Activated naive CD8-positive, alpha-beta T cell (primary cell): ENCODE data around the gene CLEC16A.

Source experiments
- H3K27ac Mint-ChIP-seq: one replicate; pipeline ENCODE4 v1.8.0; 2021; ENCODE audit warnings: mixed read lengths
- H3K27me3 Mint-ChIP-seq: one replicate; pipeline ENCODE4 v1.8.0; 2021; ENCODE audit warnings: mixed read lengths
- H3K36me3 Mint-ChIP-seq: one replicate; pipeline ENCODE4 v1.8.0; 2021; ENCODE audit warnings: mixed read lengths
- H3K4me1 Mint-ChIP-seq: one replicate; pipeline ENCODE4 v1.8.0; 2021; ENCODE audit warnings: low read depth, mixed read lengths
- H3K4me3 Mint-ChIP-seq: one replicate; pipeline ENCODE4 v1.8.0; 2021; ENCODE audit warnings: mild to moderate bottlenecking, mixed read lengths
- H3K9me3 Mint-ChIP-seq: one replicate; pipeline ENCODE4 v1.8.0; 2021; ENCODE audit warnings: low read depth, mixed read lengths

CLEC16A gene

DNA sequence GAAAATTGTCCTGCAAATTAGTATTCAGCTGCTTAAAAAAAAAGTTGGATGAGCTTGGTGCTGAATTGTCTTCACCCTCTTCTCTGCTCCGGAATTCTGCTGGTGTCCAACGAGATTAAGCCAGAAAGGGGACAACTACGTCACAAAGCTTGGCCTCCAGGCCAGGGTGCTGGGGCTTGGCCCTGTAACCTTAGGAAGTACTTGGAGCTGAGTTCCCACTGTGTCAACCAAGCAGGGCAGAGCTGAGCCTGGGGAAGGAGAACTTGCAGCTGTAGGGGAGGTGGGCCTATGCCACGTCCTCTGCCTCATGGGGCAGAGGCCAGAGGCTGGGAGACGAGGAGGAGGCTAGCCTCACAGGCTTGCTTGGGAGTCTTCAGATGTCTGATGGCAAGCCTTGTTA is 71.2 kb downstream of the CLEC16A start:
- peaks cover 15% of the 10 kb centered on the region for H3K4me1 Mint-ChIP-seq
- H3K27ac Mint-ChIP-seq: no peak overlapping the region
- H3K36me3 Mint-ChIP-seq: peaks cover 25% of the 10 kb centered on the region

GRCh38 chr16:11016524-11016988 is 72.2 kb downstream of the CLEC16A start:
- Mint-ChIP-seq H3K27me3 (no peaks in the 10 kb centered on the region), H3K4me1 (peaks cover 15% of the 10 kb centered on the region), H3K4me3 (no peak overlapping the region), H3K27ac (no peak overlapping the region), H3K36me3 (peaks cover 23% of the 10 kb centered on the region), H3K9me3 (no peaks in the 10 kb centered on the region)

More for the DNA sequence above, 71.2 kb downstream of the CLEC16A start:
- Mint-ChIP-seq H3K9me3 (no peaks in the 10 kb centered on the region), H3K4me3 (no peak overlapping the region), H3K27me3 (no peaks in the 10 kb centered on the region)

DNA sequence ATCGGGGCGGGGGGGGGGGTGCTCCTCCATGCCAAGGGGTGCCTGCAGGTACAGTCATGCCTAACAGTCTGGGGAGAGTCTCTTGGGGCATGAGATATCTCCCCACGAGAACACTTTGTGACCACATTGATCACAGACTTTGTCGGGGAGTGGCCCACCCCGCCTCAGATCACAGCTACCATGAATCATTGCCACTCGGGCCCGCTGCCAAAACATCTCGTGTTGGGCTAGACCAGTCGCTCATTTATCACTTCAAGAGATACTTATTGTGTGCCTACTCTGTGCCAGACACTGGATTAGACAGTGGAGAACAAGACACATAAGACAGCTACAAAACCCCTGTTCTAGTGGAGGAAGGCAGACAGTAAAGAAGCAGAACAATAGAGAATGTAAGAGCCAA is 72.6 kb downstream of the CLEC16A start:
- Mint-ChIP-seq H3K27ac (peak overlapping the region; percentile 54), H3K36me3 (peaks cover 24% of the 10 kb centered on the region)

GRCh38 chr16:11017499-11017898 is 73.1 kb downstream of the CLEC16A start:
- peaks cover 24% of the 10 kb centered on the region for H3K36me3 Mint-ChIP-seq
- H3K4me3 Mint-ChIP-seq: no peak overlapping the region
- peak overlapping the region; percentile 54 for H3K27ac Mint-ChIP-seq
- no peaks in the 10 kb centered on the region for H3K27me3 Mint-ChIP-seq
- no peaks in the 10 kb centered on the region for H3K9me3 Mint-ChIP-seq
- peaks cover 15% of the 10 kb centered on the region for H3K4me1 Mint-ChIP-seq

More for the DNA sequence above, 72.6 kb downstream of the CLEC16A start:
- H3K4me3 Mint-ChIP-seq: no peak overlapping the region
- H3K9me3 Mint-ChIP-seq: no peaks in the 10 kb centered on the region
- H3K4me1 Mint-ChIP-seq: peaks cover 15% of the 10 kb centered on the region
- H3K27me3 Mint-ChIP-seq: no peaks in the 10 kb centered on the region

DNA sequence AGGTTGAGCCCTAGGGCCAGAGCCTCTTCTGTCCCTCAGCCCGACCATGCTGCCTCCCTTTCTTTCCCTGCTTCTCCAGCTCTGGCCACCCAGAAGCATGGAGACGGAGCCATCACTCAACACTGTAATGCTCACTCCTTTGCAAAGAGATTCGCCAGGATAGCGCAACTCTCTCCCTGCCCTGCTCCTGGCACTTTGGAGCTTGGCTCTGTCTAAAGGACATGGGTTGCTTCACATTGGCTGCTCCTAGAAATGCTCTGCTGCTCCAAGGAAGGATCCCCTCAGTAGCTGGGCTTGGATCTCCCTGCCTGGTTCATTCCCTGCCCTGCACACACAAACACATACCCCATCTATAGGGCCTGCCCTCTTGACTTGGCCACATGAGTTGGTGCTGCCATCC is 76.0 kb downstream of the CLEC16A start:
- Mint-ChIP-seq H3K27me3 (no peaks in the 10 kb centered on the region), H3K4me3 (no peak overlapping the region), H3K4me1 (peaks cover 13% of the 10 kb centered on the region), H3K36me3 (peaks cover 37% of the 10 kb centered on the region), H3K27ac (no peak overlapping the region), H3K9me3 (no peaks in the 10 kb centered on the region)

GRCh38 chr16:11020792-11021551 is 76.6 kb downstream of the CLEC16A start:
- H3K4me3 Mint-ChIP-seq: no peak overlapping the region
- no peak overlapping the region for H3K27ac Mint-ChIP-seq
- H3K27me3 Mint-ChIP-seq: no peaks in the 10 kb centered on the region
- H3K4me1 Mint-ChIP-seq: peaks cover 13% of the 10 kb centered on the region
- H3K36me3 Mint-ChIP-seq: peaks cover 42% of the 10 kb centered on the region
- peaks cover 3% of the 10 kb centered on the region for H3K9me3 Mint-ChIP-seq

DNA sequence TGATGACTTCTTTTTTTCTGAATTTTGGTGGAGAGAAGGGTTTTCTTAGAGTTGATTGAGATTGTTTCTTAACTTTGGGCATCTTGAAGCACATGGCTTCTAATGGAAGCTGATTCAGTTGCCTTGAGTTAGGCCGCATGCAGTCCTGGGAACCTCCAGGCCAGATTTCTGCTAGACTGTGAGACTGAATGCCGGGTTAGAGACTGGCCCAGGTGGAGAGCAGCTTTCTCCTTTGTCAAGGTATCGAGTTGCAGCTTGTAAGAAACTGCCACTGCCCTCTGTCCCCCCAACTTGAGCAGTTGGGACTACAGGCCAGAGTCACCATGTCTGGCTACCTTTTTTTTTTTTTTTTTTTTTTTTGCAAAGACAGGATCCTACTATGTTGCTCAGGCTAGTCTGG is 77.6 kb downstream of the CLEC16A start:
- Mint-ChIP-seq H3K36me3 (peaks cover 50% of the 10 kb centered on the region), H3K4me1 (peaks cover 7% of the 10 kb centered on the region), H3K9me3 (peaks cover 5% of the 10 kb centered on the region), H3K27me3 (no peaks in the 10 kb centered on the region), H3K4me3 (no peak overlapping the region), H3K27ac (peak overlapping the region; percentile 58)

GRCh38 chr16:11023262-11024039 is 79.1 kb downstream of the CLEC16A start:
- Mint-ChIP-seq H3K27ac (no peak overlapping the region), H3K27me3 (no peaks in the 10 kb centered on the region), H3K36me3 (peaks cover 59% of the 10 kb centered on the region), H3K4me3 (no peak overlapping the region), H3K4me1 (no peaks in the 10 kb centered on the region), H3K9me3 (peaks cover 5% of the 10 kb centered on the region)

DNA sequence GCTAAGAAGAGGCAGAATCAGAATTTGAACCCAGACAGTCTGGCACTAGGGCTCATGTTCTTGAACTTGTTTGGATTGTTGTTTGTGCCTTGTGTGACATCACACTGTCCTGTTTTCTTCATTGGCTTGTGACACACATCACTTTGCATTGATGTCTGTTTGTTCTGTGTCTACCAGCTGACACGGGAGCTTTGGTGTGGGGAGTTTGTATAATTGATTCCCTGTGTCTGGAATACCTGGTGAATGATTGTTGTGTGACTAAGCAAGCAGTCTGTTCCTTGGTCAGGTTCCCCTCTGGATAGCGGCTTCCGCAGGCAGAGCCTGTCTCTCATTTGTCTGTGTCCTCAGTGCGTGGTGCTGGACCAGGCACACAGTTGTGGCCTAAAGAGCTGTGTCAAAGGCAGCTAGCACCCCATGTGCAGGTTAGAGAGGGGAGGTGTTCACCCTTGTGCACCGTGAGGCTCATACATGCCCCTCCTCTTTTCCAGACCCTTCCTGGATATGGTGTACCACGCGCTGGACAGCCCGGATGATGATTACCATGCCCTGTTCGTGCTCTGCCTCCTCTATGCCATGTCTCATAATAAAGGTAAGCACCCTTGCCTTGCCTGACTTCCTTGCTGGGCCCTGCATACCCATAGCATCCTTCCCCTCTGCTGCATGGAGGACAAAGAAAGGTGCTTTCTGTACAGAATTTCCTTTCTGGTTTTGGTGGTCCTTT is 80.1 kb downstream of the CLEC16A start:
- Mint-ChIP-seq H3K27ac (no peak overlapping the region), H3K4me3 (no peak overlapping the region), H3K9me3 (peaks cover 5% of the 10 kb centered on the region)

GRCh38 chr16:11025120-11025531 is 80.8 kb downstream of the CLEC16A start:
- Mint-ChIP-seq H3K4me3 (no peak overlapping the region), H3K27ac (no peak overlapping the region)

More for the DNA sequence above, 80.1 kb downstream of the CLEC16A start:
- Mint-ChIP-seq H3K4me1 (no peaks in the 10 kb centered on the region), H3K27me3 (no peaks in the 10 kb centered on the region), H3K36me3 (peaks cover 68% of the 10 kb centered on the region)

DNA sequence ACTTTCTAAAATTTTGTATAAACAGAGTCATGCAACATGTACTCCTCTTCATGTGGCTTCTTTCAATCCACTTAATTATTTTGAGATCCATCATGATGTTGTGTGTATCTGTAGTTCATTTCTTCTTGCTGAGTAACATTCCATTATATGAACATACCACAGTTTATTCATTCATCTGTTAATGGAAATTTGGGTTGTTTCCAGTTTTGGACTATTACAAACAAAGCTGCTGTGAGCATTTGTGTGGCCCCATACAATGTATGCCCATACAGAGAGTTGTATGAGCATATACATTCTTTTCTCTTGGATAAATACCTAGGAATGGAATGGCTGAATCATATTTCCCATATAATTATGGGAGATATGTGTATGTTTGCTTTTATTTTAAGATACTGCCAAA is 85.6 kb downstream of the CLEC16A start:
- Mint-ChIP-seq H3K36me3 (peaks cover 58% of the 10 kb centered on the region), H3K4me3 (no peak overlapping the region), H3K4me1 (no peaks in the 10 kb centered on the region), H3K27me3 (no peaks in the 10 kb centered on the region), H3K27ac (no peak overlapping the region), H3K9me3 (peaks cover 5% of the 10 kb centered on the region)

More at GRCh38 chr16:11025120-11025531, 80.8 kb downstream of the CLEC16A start:
- H3K27me3 Mint-ChIP-seq: no peaks in the 10 kb centered on the region
- H3K36me3 Mint-ChIP-seq: peaks cover 73% of the 10 kb centered on the region
- H3K9me3 Mint-ChIP-seq: peaks cover 5% of the 10 kb centered on the region
- no peaks in the 10 kb centered on the region for H3K4me1 Mint-ChIP-seq

GRCh38 chr16:11030990-11031510 is 86.7 kb downstream of the CLEC16A start:
- H3K27ac Mint-ChIP-seq: no peak overlapping the region
- no peak overlapping the region for H3K4me3 Mint-ChIP-seq
- H3K27me3 Mint-ChIP-seq: no peaks in the 10 kb centered on the region
- peaks cover 2% of the 10 kb centered on the region for H3K9me3 Mint-ChIP-seq
- peaks cover 54% of the 10 kb centered on the region for H3K36me3 Mint-ChIP-seq
- H3K4me1 Mint-ChIP-seq: no peaks in the 10 kb centered on the region

DNA sequence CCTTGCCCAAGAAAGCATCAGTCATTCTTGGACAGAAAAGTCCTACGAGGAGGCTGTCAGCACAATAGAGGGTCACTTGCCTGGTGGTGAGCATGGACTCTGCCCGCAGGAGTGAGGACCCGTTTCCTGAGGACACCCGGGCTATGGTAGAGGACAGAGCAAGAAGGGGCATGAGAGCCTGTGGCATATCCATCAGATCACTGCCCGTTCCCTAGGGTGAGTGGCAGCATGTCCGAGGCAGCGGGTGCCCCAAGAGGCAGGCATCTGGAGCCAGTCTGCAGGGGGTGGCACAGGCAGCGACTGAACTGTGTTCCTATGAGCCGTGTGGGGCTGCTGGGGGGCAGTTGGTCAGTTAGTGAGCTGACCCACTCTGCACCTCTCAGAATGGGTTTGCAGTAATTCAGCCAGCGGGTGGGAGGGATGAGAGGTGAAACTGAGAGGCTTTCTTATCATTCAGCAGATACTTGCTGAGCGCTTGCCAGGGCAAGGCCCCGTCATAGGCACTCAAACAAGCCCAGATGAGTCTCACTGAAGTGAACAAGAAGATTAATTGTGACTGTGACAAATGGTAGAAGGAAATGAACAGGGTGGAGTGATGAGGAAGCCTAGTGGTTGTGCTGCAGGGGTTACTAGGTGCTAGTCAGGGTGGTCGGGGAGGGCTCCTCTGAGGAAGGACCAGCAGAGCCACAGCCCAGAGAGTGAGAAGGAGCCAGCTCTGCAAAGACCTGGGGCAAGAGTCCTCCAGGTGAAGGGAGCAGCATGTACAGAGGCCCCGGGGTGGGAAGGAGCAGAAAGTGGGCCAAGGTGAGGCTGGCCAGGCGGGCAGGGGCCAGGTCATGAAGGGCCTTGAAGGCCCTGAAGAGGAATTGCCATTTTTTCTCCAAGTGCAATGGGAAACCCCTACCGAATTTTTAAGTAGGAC is 87.9 kb downstream of the CLEC16A start:
- H3K4me3 Mint-ChIP-seq: no peak overlapping the region
- H3K9me3 Mint-ChIP-seq: no peaks in the 10 kb centered on the region
- peak overlapping the region; percentile 41 for H3K27ac Mint-ChIP-seq
- H3K27me3 Mint-ChIP-seq: no peaks in the 10 kb centered on the region
- no peaks in the 10 kb centered on the region for H3K4me1 Mint-ChIP-seq
- peaks cover 42% of the 10 kb centered on the region for H3K36me3 Mint-ChIP-seq

- H3K4me1 Mint-ChIP-seq: no peaks in the 10 kb centered on the region
- H3K4me3 Mint-ChIP-seq: no peak overlapping the region
- peaks cover 40% of the 10 kb centered on the region for H3K36me3 Mint-ChIP-seq
- no peak overlapping the region for H3K27ac Mint-ChIP-seq
- no peaks in the 10 kb centered on the region for H3K27me3 Mint-ChIP-seq
- H3K9me3 Mint-ChIP-seq: no peaks in the 10 kb centered on the region
These were observed 88.5 kb downstream of the CLEC16A start for GRCh38 chr16:11032922-11033291.
